ENCODE measurements around the gene RB1.

DNA sequence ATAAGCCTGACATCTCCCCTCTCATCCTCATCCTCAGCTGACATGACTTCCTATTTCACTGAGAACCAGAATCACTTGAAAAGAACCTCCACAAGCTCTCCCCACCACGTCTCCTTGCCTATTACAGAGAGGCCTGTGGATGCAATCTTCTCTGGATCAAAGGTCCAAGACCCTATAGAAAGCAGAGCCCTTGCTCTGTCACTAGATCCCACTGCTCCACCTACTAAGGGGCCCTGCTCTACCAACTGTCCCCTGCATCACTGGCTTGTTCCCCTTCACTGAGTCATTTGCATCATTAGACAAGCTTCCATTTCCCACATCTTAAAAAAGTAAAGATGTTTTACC lies 188.5 kb downstream of the RB1 start:
- no peak for TF ChIP-seq POLR2A (IDR thresholded peaks at IDR 0.05)
- TF ChIP-seq, protein P1, sequence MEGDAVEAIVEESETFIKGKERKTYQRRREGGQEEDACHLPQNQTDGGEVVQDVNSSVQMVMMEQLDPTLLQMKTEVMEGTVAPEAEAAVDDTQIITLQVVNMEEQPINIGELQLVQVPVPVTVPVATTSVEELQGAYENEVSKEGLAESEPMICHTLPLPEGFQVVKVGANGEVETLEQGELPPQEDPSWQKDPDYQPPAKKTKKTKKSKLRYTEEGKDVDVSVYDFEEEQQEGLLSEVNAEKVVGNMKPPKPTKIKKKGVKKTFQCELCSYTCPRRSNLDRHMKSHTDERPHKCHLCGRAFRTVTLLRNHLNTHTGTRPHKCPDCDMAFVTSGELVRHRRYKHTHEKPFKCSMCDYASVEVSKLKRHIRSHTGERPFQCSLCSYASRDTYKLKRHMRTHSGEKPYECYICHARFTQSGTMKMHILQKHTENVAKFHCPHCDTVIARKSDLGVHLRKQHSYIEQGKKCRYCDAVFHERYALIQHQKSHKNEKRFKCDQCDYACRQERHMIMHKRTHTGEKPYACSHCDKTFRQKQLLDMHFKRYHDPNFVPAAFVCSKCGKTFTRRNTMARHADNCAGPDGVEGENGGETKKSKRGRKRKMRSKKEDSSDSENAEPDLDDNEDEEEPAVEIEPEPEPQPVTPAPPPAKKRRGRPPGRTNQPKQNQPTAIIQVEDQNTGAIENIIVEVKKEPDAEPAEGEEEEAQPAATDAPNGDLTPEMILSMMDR (IDR thresholded peaks at IDR 0.05), result no peak
